ENCODE measurements around the gene MPPED2. TPM values are rescaled to one million over a fixed set of nuclear protein-coding genes. Genes with fewer than 3 reads are reported as not detected.

MPPED2 gene
- total and polyA plus RNA-seq, 3 donors from 2014 or later, result 5.0 to 13.4 (median 13.1) TPM

DNA sequence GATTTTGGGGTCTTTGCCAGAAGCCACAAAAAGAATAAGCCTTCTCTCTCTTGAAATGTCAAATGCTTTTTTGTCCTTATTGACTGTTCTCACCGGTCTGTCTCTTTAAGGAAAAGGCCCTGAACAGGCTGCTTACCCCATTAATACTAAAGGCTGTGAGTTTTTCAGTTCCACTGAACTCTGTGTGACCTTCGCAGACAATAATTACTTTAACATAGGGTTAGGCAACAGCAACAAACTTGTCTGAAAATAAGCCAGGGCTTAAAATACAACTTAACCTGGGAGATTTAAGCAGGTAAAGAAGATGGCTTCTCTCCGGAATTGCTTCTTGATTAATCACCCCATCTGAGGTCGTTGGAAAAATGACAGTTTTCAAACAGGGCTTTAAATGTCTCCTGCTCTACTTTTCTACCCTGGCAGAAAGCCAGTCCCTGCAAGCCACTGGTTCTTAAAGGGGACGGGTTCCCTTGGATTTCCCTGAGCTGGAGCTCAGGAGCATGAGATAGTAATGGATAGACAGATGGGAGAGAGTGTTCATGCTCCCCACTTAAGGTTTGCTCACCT, 193.8 kb downstream of the MPPED2 start:
- peak; percentile 41 for DNase-seq
- Histone ChIP-seq H3K27ac (peak overlapping the region in 1 of 2 donors; percentile 9), H3K36me3 (ENCODE audit: low read depth, missing control alignments) (no peaks in the 10 kb centered on the region), H3K4me3 (no peak overlapping the region), H3K9me3 (no peaks in the 10 kb centered on the region), H3K27me3 (no peaks in the 10 kb centered on the region), H3K4me1 (peaks cover 15% of the 10 kb centered on the region)
- WGBS, 2 donors, result 24 to 33% methylated on average over 5 of the region's 5 CpGs
- intact Hi-C loops (cut with DNase I; ENCODE audit: low total_unique reads), result no loop called here
- no peak for TF ChIP-seq POLR2A (IDR thresholded peaks at IDR 0.05)

DNA sequence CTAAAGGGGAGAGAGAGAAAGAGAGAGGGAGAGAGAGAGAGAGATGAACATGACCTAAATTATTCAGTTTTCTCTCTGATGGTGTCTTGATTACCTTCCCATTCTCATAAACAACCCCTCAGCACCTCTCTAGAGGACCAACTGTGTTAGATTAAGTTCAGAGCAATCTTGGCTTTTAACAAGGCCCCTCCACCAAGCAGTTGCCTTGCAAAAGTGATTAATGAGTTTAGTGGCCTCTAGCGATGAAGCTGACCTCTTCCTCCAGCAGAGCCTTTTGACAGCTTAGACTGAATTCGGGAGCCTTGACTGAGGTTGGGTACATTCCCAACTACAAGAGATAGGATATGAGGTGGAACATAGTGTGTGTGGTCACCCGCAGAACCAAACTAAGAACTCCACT, 197.2 kb downstream of the MPPED2 start:
- Histone ChIP-seq H3K27me3 (no peaks in the 10 kb centered on the region), H3K4me3 (no peak overlapping the region), H3K27ac (no peak overlapping the region), H3K4me1 (peaks cover 15% of the 10 kb centered on the region), H3K9me3 (no peaks in the 10 kb centered on the region), H3K36me3 (ENCODE audit: low read depth, missing control alignments) (no peaks in the 10 kb centered on the region)
- intact Hi-C loops (cut with DNase I; ENCODE audit: low total_unique reads), result no loop called here
- no peak for DNase-seq
- WGBS, 2 donors, result 58 to 63% methylated on average over 3 of the region's 3 CpGs
- TF ChIP-seq, protein P1, sequence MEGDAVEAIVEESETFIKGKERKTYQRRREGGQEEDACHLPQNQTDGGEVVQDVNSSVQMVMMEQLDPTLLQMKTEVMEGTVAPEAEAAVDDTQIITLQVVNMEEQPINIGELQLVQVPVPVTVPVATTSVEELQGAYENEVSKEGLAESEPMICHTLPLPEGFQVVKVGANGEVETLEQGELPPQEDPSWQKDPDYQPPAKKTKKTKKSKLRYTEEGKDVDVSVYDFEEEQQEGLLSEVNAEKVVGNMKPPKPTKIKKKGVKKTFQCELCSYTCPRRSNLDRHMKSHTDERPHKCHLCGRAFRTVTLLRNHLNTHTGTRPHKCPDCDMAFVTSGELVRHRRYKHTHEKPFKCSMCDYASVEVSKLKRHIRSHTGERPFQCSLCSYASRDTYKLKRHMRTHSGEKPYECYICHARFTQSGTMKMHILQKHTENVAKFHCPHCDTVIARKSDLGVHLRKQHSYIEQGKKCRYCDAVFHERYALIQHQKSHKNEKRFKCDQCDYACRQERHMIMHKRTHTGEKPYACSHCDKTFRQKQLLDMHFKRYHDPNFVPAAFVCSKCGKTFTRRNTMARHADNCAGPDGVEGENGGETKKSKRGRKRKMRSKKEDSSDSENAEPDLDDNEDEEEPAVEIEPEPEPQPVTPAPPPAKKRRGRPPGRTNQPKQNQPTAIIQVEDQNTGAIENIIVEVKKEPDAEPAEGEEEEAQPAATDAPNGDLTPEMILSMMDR (IDR thresholded peaks at IDR 0.05), result no peak
- no peak for TF ChIP-seq POLR2A (IDR thresholded peaks at IDR 0.05)

DNA sequence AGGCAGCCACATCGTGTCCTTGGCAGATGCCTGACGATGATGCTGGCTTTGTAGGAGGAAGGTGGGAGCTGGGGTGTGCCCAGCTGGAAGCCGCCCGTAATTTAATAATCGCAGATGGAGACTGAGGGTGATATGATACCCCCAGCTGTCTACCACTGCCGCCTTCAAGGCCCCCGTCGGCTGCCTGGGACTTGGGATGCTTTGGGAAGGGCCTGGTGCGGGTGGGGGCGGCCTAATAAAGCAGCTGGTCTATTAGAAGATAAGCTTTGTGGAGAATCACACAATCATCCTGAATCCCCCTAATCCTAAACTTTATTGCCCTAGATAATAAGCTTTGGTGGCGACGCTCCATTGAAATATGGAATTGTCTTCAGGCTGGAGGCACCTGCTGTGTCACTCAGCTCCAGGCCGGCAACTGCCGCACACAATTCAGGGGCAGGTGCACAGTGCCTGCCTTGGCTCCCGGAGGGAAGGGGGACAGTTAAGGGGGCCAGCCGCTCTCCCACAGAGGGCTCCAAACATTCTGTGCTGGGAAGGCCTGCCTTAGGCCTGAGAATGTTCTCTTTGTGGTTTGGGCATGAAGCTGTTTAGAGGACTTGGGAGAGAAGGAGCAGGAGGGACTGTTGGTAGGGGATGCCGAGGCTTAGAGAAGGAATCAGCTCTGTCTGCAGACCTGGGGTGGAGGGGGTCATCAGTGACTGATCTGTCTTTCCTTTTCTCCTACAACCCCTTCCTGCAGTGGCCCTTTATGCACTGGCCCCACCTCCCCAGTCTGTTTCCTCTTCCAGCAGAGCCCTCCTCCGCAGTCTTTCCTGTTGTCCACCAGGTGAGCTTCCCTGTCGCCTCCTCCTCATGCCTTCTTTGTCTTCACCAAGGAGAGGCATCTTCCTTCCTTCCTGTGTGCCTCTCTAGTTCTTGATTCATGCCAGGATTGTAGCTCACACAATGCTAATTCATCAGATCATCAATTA, 198.0 kb downstream of the MPPED2 start:
- Histone ChIP-seq H3K27ac (no peak overlapping the region), H3K4me1 (peaks cover 15% of the 10 kb centered on the region), H3K36me3 (ENCODE audit: low read depth, missing control alignments) (no peaks in the 10 kb centered on the region), H3K9me3 (no peaks in the 10 kb centered on the region), H3K27me3 (no peaks in the 10 kb centered on the region), H3K4me3 (no peak overlapping the region)
- TF ChIP-seq, protein P1 (IDR thresholded peaks at IDR 0.05), result no peak
- TF ChIP-seq POLR2A (IDR thresholded peaks at IDR 0.05), result no peak
- no peak for DNase-seq
- intact Hi-C loops (cut with DNase I; ENCODE audit: low total_unique reads), result no loop called here
- WGBS, 2 donors, result 71 to 73% methylated on average over 19 of the region's 19 CpGs

DNA sequence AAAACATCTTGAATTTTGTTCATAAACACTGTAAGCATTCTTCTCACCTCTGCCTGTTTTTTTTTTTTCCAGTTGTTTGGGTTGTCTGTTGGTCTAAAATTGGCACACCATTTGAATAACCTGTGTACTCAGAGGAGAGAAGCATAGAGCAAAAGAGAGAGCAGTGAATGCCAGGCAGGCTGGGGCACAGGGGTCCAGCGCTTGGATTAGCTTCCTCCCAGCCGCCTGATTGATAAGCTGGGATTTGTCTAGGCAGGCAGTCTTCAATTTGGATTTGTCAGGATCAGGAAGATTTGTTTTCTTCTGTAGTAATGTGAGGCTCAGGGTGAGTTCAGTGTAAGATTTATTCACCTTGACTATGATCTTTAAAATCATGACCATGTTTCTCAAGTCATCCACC, 204.3 kb downstream of the MPPED2 start:
- H3K36me3 ChIP-seq (ENCODE audit: low read depth, missing control alignments), result no peaks in the 10 kb centered on the region
- intact Hi-C loops (cut with DNase I; ENCODE audit: low total_unique reads), result no loop called here
- DNase-seq, result no peak
- 75 to 85% methylated on average over 2 of the region's 2 CpGs for WGBS, 2 donors
- TF ChIP-seq POLR2A (IDR thresholded peaks at IDR 0.05), result no peak
- TF ChIP-seq, protein P1 (IDR thresholded peaks at IDR 0.05), result no peak
- no peak overlapping the region for H3K4me3 ChIP-seq
- no peaks in the 10 kb centered on the region for H3K4me1 ChIP-seq
- no peak overlapping the region for H3K27ac ChIP-seq
- no peaks in the 10 kb centered on the region for H3K9me3 ChIP-seq
- no peaks in the 10 kb centered on the region for H3K27me3 ChIP-seq

DNA sequence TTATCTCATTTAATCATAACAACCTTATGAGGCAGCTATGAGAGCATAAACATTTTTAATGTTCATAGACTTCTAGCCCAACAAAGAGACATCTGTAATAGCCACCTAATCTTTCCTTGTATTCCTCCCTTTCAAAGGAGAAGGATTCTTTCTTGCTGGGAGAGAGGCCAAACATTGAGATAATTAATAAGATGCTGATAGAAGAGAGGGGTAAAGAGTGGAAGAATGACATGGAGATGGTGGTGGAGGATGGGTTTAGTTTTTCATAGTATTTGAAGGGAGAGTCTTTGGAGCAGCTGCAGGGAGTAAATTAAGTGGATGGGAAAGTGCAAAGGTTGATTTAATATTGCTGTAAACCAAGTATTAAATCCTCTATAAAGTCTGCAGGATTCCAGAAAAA, 205.3 kb downstream of the MPPED2 start:
- no peak for TF ChIP-seq POLR2A (IDR thresholded peaks at IDR 0.05)
- TF ChIP-seq, protein P1 (IDR thresholded peaks at IDR 0.05), result no peak
- intact Hi-C loops (cut with DNase I; ENCODE audit: low total_unique reads), result no loop called here
- H3K9me3 ChIP-seq, result no peaks in the 10 kb centered on the region
- no peak for DNase-seq
- no peaks in the 10 kb centered on the region for H3K36me3 ChIP-seq (ENCODE audit: low read depth, missing control alignments)
- H3K4me3 ChIP-seq, result no peak overlapping the region
- H3K4me1 ChIP-seq, result no peaks in the 10 kb centered on the region
- no peaks in the 10 kb centered on the region for H3K27me3 ChIP-seq
- H3K27ac ChIP-seq, result no peak overlapping the region
